Thyroid gland (tissue), 4 donors: ENCODE results near the gene N4BP2L2.

Experiments used
- POLR2A ChIP-seq, 2 donors: fragments of 450-650 bp; IDR thresholded peaks; one replicate each; pipeline ENCODE4 v1.6.1; 2017; ENCODE audit warnings: antibody characterized with exemption in 2 of 2, mild to moderate bottlenecking in 2 of 2, moderate library complexity in 1 of 2
- TF ChIP-seq, protein P1 (sequence below), 6 experiments: fragments of 200-600 bp in 3 of 6; fragments of 450-650 bp in 3 of 6; sonication (generic) in 3 of 6; IDR thresholded peaks; one replicate each; pipeline ENCODE4 v1.5.1; 2016 to 2019; ENCODE audit warnings: antibody characterized with exemption in 6 of 6, mild to moderate bottlenecking in 2 of 6, inconsistent platforms in 1 of 6, moderate library complexity in 1 of 6

DNA sequence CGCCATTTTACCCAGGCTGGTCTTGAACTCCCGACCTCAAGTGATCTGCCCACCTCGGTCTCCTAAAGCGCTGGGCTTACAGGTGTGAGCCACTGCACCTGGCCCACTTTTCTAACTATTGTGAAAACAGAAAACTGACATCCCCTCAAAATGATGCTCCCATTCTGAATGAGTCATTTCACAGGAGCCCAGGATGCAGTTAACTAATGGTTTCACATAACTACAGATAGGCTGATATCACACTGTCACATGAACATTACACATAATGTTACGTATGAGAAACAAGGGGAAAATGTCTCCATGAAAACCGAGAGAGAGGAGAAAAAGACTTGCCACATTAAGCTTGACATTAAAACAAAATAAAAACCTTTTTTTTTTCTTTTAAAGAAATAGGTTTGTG lies 37.5 kb downstream of the N4BP2L2 start:
- TF ChIP-seq, protein P1, sequence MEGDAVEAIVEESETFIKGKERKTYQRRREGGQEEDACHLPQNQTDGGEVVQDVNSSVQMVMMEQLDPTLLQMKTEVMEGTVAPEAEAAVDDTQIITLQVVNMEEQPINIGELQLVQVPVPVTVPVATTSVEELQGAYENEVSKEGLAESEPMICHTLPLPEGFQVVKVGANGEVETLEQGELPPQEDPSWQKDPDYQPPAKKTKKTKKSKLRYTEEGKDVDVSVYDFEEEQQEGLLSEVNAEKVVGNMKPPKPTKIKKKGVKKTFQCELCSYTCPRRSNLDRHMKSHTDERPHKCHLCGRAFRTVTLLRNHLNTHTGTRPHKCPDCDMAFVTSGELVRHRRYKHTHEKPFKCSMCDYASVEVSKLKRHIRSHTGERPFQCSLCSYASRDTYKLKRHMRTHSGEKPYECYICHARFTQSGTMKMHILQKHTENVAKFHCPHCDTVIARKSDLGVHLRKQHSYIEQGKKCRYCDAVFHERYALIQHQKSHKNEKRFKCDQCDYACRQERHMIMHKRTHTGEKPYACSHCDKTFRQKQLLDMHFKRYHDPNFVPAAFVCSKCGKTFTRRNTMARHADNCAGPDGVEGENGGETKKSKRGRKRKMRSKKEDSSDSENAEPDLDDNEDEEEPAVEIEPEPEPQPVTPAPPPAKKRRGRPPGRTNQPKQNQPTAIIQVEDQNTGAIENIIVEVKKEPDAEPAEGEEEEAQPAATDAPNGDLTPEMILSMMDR (IDR thresholded peaks at IDR 0.05) = no peak
- no peak for TF ChIP-seq POLR2A (IDR thresholded peaks at IDR 0.05)
